T-cell (primary cell): ENCODE measurements around the gene ZBTB40. TPM values are rescaled to one million over a fixed set of nuclear protein-coding genes. Genes with fewer than 3 reads are reported as not detected.

ENCODE experiments used
- ATAC-seq, 4 experiments: fragments of 200-7000 bp in 3 of 4; fragments of 150-1000 bp in 1 of 4; cut with Tn5 transposase; replicated peaks in 1 of 4; 1 replicate in 3 of 4; 2 replicates in 1 of 4; pipeline ENCODE4 v1.10.0; 2021; ENCODE audit warnings: moderate library complexity in 3 of 4, mild to moderate bottlenecking in 2 of 4, moderate number of reproducible peaks in 1 of 4
- CTCF ChIA-PET, 2 donors: fragments of 300-600 bp; sonication (Branson Sonifier 250); formaldehyde crosslinking; loops; one replicate each; lab custom pipeline; 2022; ENCODE audit warnings: antibody characterized with exemption in 2 of 2; lab: Charles Lee
- POLR2A ChIA-PET, 2 donors: fragments of 300-600 bp; sonication (Branson Sonifier 250); formaldehyde crosslinking; loops; one replicate each; lab custom pipeline; 2022; ENCODE audit warnings: antibody characterized with exemption in 2 of 2; lab: Charles Lee
- DNase-seq, 35 experiments: peaks; one replicate each; pipeline versions ENCODE4 v3.0.0 to v3.0.0-alpha.2; 2013 to 2023
- H3K27ac ChIP-seq: one replicate; pipeline ENCODE4 v1.5.1; 2013; ENCODE audit warnings: low read length
- H3K27me3 ChIP-seq, 2 experiments: replicated peaks in 1 of 2; 1 replicate in 1 of 2; 2 replicates in 1 of 2; pipeline versions ENCODE4 v1.6.1 to v1.7.0; 2013; ENCODE audit warnings: low read length in 1 of 2, mixed read lengths in 1 of 2; ENCODE audit not compliant: control insufficient read depth in 2 of 2, insufficient read depth in 2 of 2; ENCODE audit errors: extremely low read depth in 1 of 2
- H3K36me3 ChIP-seq, 2 donors: 1 replicate in 1 of 2; 2 replicates in 1 of 2; pipeline versions ENCODE4 v1.6.1 to v1.7.0; 2013; ENCODE audit warnings: low read length in 1 of 2; ENCODE audit not compliant: control insufficient read depth in 2 of 2, insufficient read depth in 1 of 2; ENCODE audit errors: extremely low read depth in 1 of 2
- H3K4me1 ChIP-seq, 2 experiments: 1 replicate in 1 of 2; 2 replicates in 1 of 2; pipeline versions ENCODE4 v1.6.1 to v1.7.0; 2013; ENCODE audit warnings: low read length in 2 of 2, mixed read lengths in 1 of 2; ENCODE audit not compliant: insufficient read depth in 2 of 2, control insufficient read depth in 1 of 2; ENCODE audit errors: extremely low read depth in 1 of 2
- H3K4me3 ChIP-seq, 2 donors: 1 replicate in 1 of 2; 2 replicates in 1 of 2; pipeline versions ENCODE4 v1.5.1 to v1.7.0; 2013; ENCODE audit warnings: mild to moderate bottlenecking in 2 of 2, low read length in 1 of 2, moderate library complexity in 1 of 2; ENCODE audit not compliant: control insufficient read depth in 1 of 2; ENCODE audit errors: extremely low read depth in 1 of 2
- H3K9me3 ChIP-seq: 2 replicates; pipeline ENCODE4 v1.7.0; 2013
- H3K27ac Mint-ChIP-seq, 2 donors: one replicate each; pipeline ENCODE4 v1.8.0; 2020 to 2021; ENCODE audit warnings: mild to moderate bottlenecking in 2 of 2, mixed read lengths in 2 of 2
- H3K27me3 Mint-ChIP-seq, 2 donors: one replicate each; pipeline ENCODE4 v1.8.0; 2021 to 2022; ENCODE audit warnings: mixed read lengths in 2 of 2
- H3K36me3 Mint-ChIP-seq: one replicate; pipeline ENCODE4 v1.8.0; 2021; ENCODE audit warnings: mixed read lengths
- H3K4me1 Mint-ChIP-seq, 3 donors: one replicate each; pipeline ENCODE4 v1.8.0; 2020 to 2022; ENCODE audit warnings: mixed read lengths in 3 of 3, mild to moderate bottlenecking in 1 of 3
- H3K4me3 Mint-ChIP-seq, 3 donors: one replicate each; pipeline ENCODE4 v1.8.0; 2020 to 2022; ENCODE audit warnings: mild to moderate bottlenecking in 3 of 3, mixed read lengths in 3 of 3, moderate library complexity in 3 of 3
- H3K9me3 Mint-ChIP-seq, 3 donors: one replicate each; pipeline ENCODE4 v1.8.0; 2020 to 2022; ENCODE audit warnings: mixed read lengths in 3 of 3
- WGBS: methylation state at CpG from one replicate; pipeline ENCODE4 v1.1.5; 2013; ENCODE audit warnings: missing lambda C conversion rate; ENCODE audit not compliant: insufficient coverage; 5-methylcytosine and 5-hydroxymethylcytosine counted together
- total RNA-seq, 35 experiments: library from RNA in 6 of 35; stranded (reverse) in 6 of 35; fragments of 120-200 nt in 1 of 35; gene quantifications; one replicate each; pipeline versions ENCODE4 v1.2.1 to v1.2.4 and lab custom pipeline; 2013 to 2026

The ZBTB40 gene
- total RNA-seq, 5 donors from 2014 or later (not counting 1 experiment from before 2014, with no cell fraction given), result 42.6 to 62.9 (median 54.1) TPM

DNA sequence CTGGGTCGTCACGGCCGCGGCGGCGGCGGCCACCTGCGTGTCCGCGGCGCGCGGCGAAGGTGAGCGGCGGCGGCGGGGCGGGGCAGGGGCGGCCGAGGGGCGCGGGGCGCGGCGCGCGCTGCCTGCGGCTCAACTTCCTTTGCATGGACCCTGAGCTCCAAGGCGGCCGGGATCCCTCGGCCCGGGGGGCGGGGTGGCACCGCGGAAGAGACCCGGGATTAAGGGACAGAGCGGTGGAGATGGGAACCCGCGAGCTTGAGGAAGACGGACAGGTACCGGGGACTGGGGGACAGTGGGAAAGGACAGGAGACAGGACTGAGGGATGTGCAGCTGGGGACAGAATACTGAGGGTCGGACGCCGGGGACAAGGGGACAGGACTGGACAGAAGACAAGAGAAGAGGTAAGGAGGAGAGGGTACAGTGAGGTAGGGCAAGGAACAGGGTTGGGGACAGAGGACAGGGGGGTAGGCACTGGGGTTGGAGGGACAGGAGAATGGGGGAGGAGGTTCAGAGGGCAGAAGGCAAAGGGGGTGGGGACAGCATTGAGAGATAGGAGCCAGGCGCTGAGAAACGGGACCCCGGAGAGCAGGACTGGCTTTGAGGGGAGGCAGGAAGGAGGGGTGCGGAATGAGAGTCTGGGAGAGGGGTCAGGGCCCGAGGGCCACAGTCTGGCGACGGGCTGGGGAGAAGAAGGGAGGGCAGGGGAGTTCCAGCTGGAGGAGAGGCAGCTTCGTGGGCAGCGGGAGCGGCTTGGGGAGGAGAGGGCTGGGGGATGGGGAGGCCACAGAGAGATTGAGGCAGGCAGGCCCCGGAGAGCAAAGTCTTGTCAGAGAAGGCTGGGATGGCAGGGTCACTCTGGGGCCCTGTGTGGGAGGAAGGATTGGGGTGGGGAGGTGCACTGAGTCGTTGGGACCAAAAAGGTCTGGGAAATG lies 112.3 kb downstream of the ZBTB40 start:
- no peaks in the 10 kb centered on the region for H3K36me3 Mint-ChIP-seq
- CTCF ChIA-PET, result no interaction called here
- POLR2A ChIA-PET, result no interaction called here
- peaks cover 39 to 63% of the 10 kb centered on the region in 2 donors for H3K27me3 Mint-ChIP-seq
- no peak overlapping the region for H3K27ac Mint-ChIP-seq
- Histone ChIP-seq H3K9me3 (no peaks in the 10 kb centered on the region), H3K27ac (no peak overlapping the region), H3K27me3 (peaks cover 12 to 82% of the 10 kb centered on the region in 2 experiments), H3K4me3 (no peak overlapping the region), H3K4me1 (no peaks in the 10 kb centered on the region), H3K36me3 (no peaks in the 10 kb centered on the region)
- 8% methylated on average over 52 of the region's 57 CpGs for WGBS
- H3K9me3 Mint-ChIP-seq, result no peaks in the 10 kb centered on the region
- no peak for DNase-seq
- peak overlapping the region in 1 of 3 donors; percentile 42 for H3K4me3 Mint-ChIP-seq
- H3K4me1 Mint-ChIP-seq, result peaks cover 0 to 10% (median 2%) of the 10 kb centered on the region in 3 donors
- no peak for ATAC-seq

DNA sequence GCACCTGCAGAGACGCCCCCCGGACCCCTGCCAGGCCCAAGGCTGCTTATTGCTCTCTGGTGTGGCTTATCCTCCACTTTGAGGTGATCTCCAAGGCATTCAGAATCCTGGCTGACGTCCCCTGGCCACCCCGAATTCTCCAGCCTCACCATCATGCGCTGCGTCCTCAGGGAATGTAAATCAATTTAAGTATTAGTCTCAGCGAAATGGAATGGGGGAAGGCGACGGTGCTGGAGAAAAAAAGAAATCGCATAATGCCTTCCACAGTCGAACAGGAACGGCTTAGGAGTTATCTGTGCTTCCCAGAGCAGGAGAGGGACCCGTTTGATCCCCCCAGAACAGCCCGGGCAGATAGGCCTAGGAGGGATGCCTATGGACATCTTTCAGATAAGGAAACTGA lies 114.5 kb downstream of the ZBTB40 start:
- 79% methylated on average over 12 of the region's 14 CpGs for WGBS
- peaks cover 0 to 10% (median 2%) of the 10 kb centered on the region in 3 donors for H3K4me1 Mint-ChIP-seq
- ATAC-seq, result no peak
- Histone ChIP-seq H3K27ac (no peak overlapping the region), H3K27me3 (peaks cover 12 to 65% of the 10 kb centered on the region in 2 experiments), H3K36me3 (no peaks in the 10 kb centered on the region), H3K4me1 (no peaks in the 10 kb centered on the region), H3K4me3 (no peak overlapping the region), H3K9me3 (no peaks in the 10 kb centered on the region)
- DNase-seq, result no peak
- peaks cover 29 to 45% of the 10 kb centered on the region in 2 donors for H3K27me3 Mint-ChIP-seq
- H3K36me3 Mint-ChIP-seq, result no peaks in the 10 kb centered on the region
- ChIA-PET CTCF (no interaction called here), POLR2A (no interaction called here)
- H3K9me3 Mint-ChIP-seq, result no peaks in the 10 kb centered on the region
- H3K27ac Mint-ChIP-seq, result no peak overlapping the region
- no peak overlapping the region for H3K4me3 Mint-ChIP-seq

DNA sequence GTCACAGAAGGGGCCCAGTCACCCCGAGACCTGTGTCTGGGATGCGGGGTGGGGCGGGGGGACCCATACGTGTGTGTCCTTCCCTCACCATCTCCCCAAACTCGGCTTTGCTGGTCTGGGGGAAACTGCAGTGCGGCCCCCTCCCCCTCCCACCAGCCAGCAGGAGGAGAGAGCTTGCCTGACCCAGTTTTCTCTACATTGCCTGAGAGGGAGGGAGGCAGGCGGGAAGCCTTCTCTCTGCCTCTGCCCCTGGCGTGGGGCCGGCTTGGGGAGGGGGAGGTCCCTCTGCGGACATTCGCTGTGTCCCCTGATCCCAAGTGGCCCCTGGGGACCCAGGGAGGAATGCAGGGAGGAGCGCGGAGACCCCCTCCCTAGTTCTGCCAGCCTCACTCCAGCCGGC lies 115.5 kb downstream of the ZBTB40 start:
- H3K27me3 Mint-ChIP-seq, result peaks cover 23 to 36% of the 10 kb centered on the region in 2 donors
- WGBS, result no CpG with 5 or more reads among the region's 14 CpGs
- H3K36me3 Mint-ChIP-seq, result no peaks in the 10 kb centered on the region
- no peak overlapping the region for H3K27ac Mint-ChIP-seq
- no peak overlapping the region for H3K4me3 Mint-ChIP-seq
- H3K4me1 Mint-ChIP-seq, result peaks cover 0 to 10% (median 2%) of the 10 kb centered on the region in 3 donors
- ChIA-PET CTCF (no interaction called here), POLR2A (no interaction called here)
- ATAC-seq, result no peak
- H3K27me3 ChIP-seq, result peaks cover 5 to 55% of the 10 kb centered on the region in 2 experiments
- H3K4me3 ChIP-seq, result no peak overlapping the region
- no peak overlapping the region for H3K27ac ChIP-seq
- no peaks in the 10 kb centered on the region for H3K4me1 ChIP-seq
- DNase-seq, result no peak
- no peaks in the 10 kb centered on the region for H3K9me3 Mint-ChIP-seq
- no peaks in the 10 kb centered on the region for H3K9me3 ChIP-seq
- H3K36me3 ChIP-seq, result no peaks in the 10 kb centered on the region

GRCh38 chr1:22567994-22568393 lies 116.3 kb downstream of the ZBTB40 start:
- Mint-ChIP-seq H3K27ac (no peak overlapping the region), H3K36me3 (no peaks in the 10 kb centered on the region), H3K4me3 (no peak overlapping the region), H3K27me3 (peaks cover 23 to 31% of the 10 kb centered on the region in 2 donors), H3K4me1 (peaks cover 0 to 6% (median 2%) of the 10 kb centered on the region in 3 donors), H3K9me3 (no peaks in the 10 kb centered on the region)
- no peak for DNase-seq
- 86% methylated on average over 2 of the region's 6 CpGs for WGBS
- ChIA-PET CTCF (no interaction called here), POLR2A (no interaction called here)
- Histone ChIP-seq H3K9me3 (no peaks in the 10 kb centered on the region), H3K27me3 (peaks cover 3 to 51% of the 10 kb centered on the region in 2 experiments), H3K27ac (no peak overlapping the region), H3K4me1 (no peaks in the 10 kb centered on the region), H3K36me3 (no peaks in the 10 kb centered on the region), H3K4me3 (no peak overlapping the region)
- ATAC-seq, result no peak

DNA sequence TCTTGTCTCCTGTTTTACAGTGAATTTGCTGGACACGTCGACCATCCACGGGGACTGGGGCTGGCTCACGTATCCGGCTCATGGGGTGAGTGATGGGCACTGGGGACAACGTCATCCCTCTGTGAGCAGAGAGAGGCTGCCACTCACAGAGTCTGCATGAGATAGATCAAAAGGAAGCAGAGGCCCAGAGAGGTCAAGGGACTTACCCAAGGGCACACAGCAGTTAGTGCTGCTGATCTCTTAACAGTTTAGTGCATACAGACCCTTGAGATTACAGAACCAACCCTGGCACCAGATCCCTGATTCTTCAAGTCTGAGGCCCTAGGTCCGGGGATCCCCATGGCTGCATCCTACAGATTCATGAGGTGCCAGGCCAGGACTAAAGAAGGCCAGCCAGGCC lies 117.6 kb downstream of the ZBTB40 start:
- no peaks in the 10 kb centered on the region for H3K36me3 ChIP-seq
- no peak overlapping the region for H3K27ac ChIP-seq
- no peaks in the 10 kb centered on the region for H3K4me1 ChIP-seq
- ChIA-PET CTCF (no interaction called here), POLR2A (no interaction called here)
- H3K4me1 Mint-ChIP-seq, result peaks cover 0 to 2% (median 0%) of the 10 kb centered on the region in 3 donors
- H3K4me3 ChIP-seq, result no peak overlapping the region
- ATAC-seq, result no peak
- no peak overlapping the region for H3K27ac Mint-ChIP-seq
- whole genome bisulfite sequencing, result 89% methylated on average over 4 of the region's 7 CpGs
- H3K27me3 Mint-ChIP-seq, result peaks cover 15 to 29% of the 10 kb centered on the region in 2 donors
- no peak overlapping the region for H3K4me3 Mint-ChIP-seq
- no peaks in the 10 kb centered on the region for H3K9me3 ChIP-seq
- no peak for DNase-seq
- H3K27me3 ChIP-seq, result peaks cover 3 to 53% of the 10 kb centered on the region in 2 experiments
- no peaks in the 10 kb centered on the region for H3K9me3 Mint-ChIP-seq
- H3K36me3 Mint-ChIP-seq, result no peaks in the 10 kb centered on the region

GRCh38 chr1:22570140-22570909 lies 118.7 kb downstream of the ZBTB40 start:
- 90% methylated on average over 29 of the region's 34 CpGs for WGBS

More at GRCh38 chr1:22570140-22570909, 118.7 kb downstream of the ZBTB40 start:
- CTCF ChIA-PET, result no interaction called here
- POLR2A ChIA-PET, result no interaction called here
- Mint-ChIP-seq H3K36me3 (no peaks in the 10 kb centered on the region), H3K4me3 (no peak overlapping the region), H3K27ac (no peak overlapping the region), H3K4me1 (no peaks in the 10 kb centered on the region), H3K27me3 (peaks cover 8 to 20% of the 10 kb centered on the region in 2 donors), H3K9me3 (no peaks in the 10 kb centered on the region)
- Histone ChIP-seq H3K27me3 (peaks cover 3 to 43% of the 10 kb centered on the region in 2 experiments), H3K4me3 (no peak overlapping the region), H3K27ac (no peak overlapping the region), H3K4me1 (no peaks in the 10 kb centered on the region), H3K9me3 (no peaks in the 10 kb centered on the region), H3K36me3 (no peaks in the 10 kb centered on the region)
- no peak for ATAC-seq
- DNase-seq, result no peak
